Measurements from ENCODE around the gene KMO.

The KMO gene

DNA sequence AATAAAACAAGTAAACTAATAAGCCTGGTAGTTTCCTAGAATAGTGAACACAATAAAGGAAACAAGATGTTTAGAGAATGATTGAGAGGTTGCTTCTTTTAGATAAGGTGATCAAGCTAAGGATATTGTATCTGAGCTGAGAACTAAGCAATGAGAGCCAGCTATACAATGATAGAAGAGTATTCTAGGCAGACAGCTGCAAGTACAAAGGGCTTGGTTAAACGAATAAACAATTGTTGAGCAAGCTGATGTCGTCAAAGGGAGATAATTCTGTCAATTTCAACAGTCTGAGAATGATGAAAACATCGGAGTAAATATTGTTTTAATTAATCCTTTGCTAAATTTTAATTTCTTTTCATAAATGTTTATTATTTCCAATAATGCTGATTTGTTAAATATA lies 7.2 kb upstream of the KMO start:
- H3K4me3 ChIP-seq (ENCODE audit: low read length): no peak overlapping the region

DNA sequence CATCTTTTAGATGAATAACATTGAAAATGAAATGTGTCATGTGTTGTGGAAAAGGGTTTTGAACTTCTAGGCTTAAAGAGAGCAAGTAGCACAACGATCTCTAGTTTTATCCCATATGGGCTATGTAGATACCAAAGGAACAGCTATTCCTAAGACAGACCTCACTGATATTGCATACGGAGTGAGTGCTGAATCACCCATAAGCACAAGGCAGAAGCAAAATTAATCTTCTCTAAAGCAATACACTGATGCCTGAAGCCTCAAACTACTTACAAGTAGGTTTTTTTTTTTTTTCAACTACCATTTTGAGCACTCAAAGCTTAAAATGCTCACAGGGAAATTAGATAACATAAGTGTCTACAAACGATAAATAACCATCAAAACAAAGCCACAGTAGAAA lies 5.0 kb upstream of the KMO start:
- no peak overlapping the region for H3K4me3 ChIP-seq (ENCODE audit: low read length)
- TF ChIP-seq ZNF274 (IDR thresholded peaks at IDR 0.05; ENCODE audit: low read depth, low read length): no peak

More for the DNA sequence above, 7.2 kb upstream of the KMO start:
- no peak for TF ChIP-seq ZNF274 (IDR thresholded peaks at IDR 0.05; ENCODE audit: low read depth, low read length)

- H3K4me3 ChIP-seq (ENCODE audit: low read length): peak overlapping the region; percentile 53; the same call in 1 of the 2 replicates
- no peak for TF ChIP-seq ZNF274 (IDR thresholded peaks at IDR 0.05; ENCODE audit: low read depth, low read length)
These were observed 700 bp upstream of the KMO start for GRCh38 chr1:241531195-241532161.

- H3K4me3 ChIP-seq (ENCODE audit: low read length): peak overlapping the region; percentile 74
- no peak for TF ChIP-seq ZNF274 (IDR thresholded peaks at IDR 0.05; ENCODE audit: low read depth, low read length)
These were observed 686 bp downstream of the KMO start for GRCh38 chr1:241532864-241533263.

GRCh38 chr1:241533326-241534115 lies 1.3 kb downstream of the KMO start:
- H3K4me3 ChIP-seq (ENCODE audit: low read length): peak overlapping the region; percentile 74
- no peak for TF ChIP-seq ZNF274 (IDR thresholded peaks at IDR 0.05; ENCODE audit: low read depth, low read length)

DNA sequence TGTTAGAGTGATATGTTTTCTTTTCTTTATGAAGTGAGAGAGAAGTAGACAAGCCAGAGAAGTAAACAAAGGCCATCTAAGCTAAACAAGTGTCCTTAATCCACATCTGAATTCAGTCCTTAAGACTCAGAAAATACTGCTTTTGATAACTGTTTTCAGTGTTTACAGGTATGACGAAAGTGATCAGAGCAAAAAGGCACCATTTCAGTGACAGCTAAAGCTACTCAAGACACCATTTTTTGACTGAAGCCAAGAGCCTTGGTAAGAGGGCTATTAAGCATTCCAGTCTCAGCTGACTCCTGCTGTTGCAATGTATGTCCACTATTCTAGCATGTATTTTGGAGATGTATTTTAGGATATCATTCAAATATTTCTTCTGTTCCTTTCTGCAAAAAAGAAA lies 4.1 kb downstream of the KMO start:
- H3K4me3 ChIP-seq (ENCODE audit: low read length): no peak overlapping the region
- no peak for TF ChIP-seq ZNF274 (IDR thresholded peaks at IDR 0.05; ENCODE audit: low read depth, low read length)

GRCh38 chr1:241536969-241537368 lies 4.8 kb downstream of the KMO start:
- TF ChIP-seq ZNF274 (IDR thresholded peaks at IDR 0.05; ENCODE audit: low read depth, low read length): no peak
- no peak overlapping the region for H3K4me3 ChIP-seq (ENCODE audit: low read length)

GRCh38 chr1:241542199-241542907 lies 10.2 kb downstream of the KMO start:
- no peak for TF ChIP-seq ZNF274 (IDR thresholded peaks at IDR 0.05; ENCODE audit: low read depth, low read length)
- H3K4me3 ChIP-seq (ENCODE audit: low read length): no peak overlapping the region

GRCh38 chr1:241548008-241548407 lies 15.8 kb downstream of the KMO start:
- TF ChIP-seq ZNF274 (IDR thresholded peaks at IDR 0.05; ENCODE audit: low read depth, low read length): no peak

DNA sequence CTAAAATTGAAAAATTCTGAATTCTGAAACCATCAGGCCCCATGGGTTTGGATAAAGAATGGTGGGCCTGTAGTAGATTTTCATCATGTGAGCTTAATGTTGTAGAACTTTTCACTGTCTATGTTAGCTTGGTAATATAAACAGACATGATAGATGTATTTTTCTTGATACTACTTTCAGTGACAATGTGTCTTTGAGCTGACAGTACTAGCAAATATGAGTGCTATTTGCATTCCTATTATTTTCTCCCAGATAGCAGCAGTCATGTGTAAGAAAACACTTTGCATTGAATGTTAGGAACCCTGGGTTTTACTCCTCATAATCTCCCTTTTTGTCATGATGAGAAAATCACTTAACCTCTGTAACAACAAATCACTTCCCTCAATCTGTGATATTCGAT lies 18.1 kb downstream of the KMO start:
- no peak for TF ChIP-seq ZNF274 (IDR thresholded peaks at IDR 0.05; ENCODE audit: low read depth, low read length)
- no peak overlapping the region for H3K4me3 ChIP-seq (ENCODE audit: low read length)

More at GRCh38 chr1:241548008-241548407, 15.8 kb downstream of the KMO start:
- H3K4me3 ChIP-seq (ENCODE audit: low read length): no peak overlapping the region

DNA sequence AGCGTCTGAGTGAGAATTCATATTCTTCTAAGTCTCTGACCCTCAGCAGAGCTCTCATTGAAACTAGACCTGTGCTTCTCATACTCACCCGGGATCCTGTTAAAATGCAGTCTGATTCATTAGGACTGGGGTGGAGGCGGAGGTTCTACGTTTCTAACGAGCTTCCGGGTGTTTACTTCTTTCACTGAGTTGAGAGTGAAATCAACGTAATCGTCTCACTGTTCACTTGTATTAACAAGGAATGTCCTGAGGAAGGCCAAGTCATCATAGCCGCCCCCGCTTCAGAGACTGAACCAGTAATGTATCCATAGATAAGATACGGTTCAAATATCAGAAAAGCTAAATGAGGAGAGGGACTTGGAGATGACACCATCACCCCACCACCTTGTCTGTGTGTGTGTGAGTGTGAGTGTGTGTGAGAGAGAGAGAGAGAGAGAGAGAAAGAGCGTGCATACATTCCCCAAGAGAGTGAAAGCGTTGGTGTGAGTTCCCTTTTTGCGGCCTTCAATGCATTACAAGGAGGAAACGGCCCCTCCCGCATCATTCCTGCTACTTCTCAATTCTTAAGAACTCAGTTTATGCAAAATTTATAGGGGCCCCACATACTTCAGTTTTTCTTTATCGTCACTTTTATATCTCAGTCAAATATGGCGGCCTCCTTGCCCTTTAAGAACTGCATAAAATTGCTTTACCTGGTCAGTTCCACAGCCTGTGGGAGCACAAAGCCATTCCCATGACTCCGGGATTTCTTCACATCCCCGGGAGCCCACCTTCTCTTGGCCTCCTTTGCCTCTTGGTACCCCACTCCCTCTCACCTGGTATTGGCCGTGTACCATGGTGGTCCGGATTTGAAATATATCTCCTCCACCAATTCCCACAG lies 19.8 kb downstream of the KMO start:
- peak overlapping the region; percentile 50; the same call in 1 of the 2 replicates for H3K4me3 ChIP-seq (ENCODE audit: low read length)
- TF ChIP-seq ZNF274 (IDR thresholded peaks at IDR 0.05; ENCODE audit: low read depth, low read length): no peak

GRCh38 chr1:241553886-241554592 lies 21.9 kb downstream of the KMO start:
- TF ChIP-seq ZNF274 (IDR thresholded peaks at IDR 0.05; ENCODE audit: low read depth, low read length): no peak
- H3K4me3 ChIP-seq (ENCODE audit: low read length): no peak overlapping the region

DNA sequence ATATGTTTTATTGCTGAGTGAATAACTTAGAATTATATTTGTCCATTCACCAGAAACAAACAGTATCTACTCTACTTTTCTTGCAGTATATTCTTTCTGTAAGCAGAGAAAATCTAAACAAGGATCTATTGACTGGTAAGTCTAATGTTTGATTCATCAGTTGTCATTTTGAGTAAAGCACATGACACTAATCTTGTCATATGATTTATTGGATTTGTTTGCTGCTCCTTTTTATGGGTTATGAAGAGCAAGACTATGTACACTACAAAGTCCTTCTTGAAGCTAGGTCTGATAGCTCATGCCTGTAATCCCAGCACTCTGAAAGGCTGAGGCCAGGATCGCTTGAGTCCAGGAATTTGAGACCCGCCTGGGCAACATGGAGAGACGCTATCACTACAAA lies 23.3 kb downstream of the KMO start:
- no peak overlapping the region for H3K4me3 ChIP-seq (ENCODE audit: low read length)
- no peak for TF ChIP-seq ZNF274 (IDR thresholded peaks at IDR 0.05; ENCODE audit: low read depth, low read length)
